LNCAP (cell line): ENCODE measurements around the gene RPTOR.

ENCODE experiments used
- TF ChIP-seq, protein P1 (sequence below): fragments of 450-650 bp; IDR thresholded peaks from 2 replicates; pipeline ENCODE4 v1.5.1; 2017; ENCODE audit warnings: mild to moderate bottlenecking

The RPTOR gene

DNA sequence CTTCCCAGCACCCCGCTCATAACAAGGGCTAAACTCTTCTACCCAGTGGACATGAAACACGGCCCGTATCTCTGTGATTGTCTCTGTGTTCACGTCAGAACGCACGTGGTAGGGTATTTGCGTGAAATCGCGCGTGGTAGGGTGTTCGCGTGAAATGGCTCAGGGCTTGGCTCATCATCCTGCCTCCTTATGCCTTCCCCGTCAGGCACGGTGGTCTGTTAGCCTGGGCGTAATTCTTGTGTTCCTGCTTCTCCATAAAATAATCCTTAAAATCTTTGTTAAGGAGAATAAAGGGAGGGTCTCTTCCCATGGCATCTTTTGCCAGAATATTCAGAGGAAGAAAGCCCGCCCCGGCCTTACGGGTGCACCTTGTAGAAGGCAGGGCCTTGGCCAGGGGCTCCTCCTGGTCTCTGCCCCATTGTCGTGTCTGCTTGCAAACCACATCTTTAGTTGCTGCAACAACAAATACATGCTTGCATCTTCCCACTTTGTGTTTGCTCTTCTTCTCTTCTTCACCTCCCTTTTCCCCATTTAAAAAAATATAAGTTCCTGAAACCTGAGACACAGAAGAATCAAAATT, 330.3 kb downstream of the RPTOR start:
- TF ChIP-seq, protein P1, sequence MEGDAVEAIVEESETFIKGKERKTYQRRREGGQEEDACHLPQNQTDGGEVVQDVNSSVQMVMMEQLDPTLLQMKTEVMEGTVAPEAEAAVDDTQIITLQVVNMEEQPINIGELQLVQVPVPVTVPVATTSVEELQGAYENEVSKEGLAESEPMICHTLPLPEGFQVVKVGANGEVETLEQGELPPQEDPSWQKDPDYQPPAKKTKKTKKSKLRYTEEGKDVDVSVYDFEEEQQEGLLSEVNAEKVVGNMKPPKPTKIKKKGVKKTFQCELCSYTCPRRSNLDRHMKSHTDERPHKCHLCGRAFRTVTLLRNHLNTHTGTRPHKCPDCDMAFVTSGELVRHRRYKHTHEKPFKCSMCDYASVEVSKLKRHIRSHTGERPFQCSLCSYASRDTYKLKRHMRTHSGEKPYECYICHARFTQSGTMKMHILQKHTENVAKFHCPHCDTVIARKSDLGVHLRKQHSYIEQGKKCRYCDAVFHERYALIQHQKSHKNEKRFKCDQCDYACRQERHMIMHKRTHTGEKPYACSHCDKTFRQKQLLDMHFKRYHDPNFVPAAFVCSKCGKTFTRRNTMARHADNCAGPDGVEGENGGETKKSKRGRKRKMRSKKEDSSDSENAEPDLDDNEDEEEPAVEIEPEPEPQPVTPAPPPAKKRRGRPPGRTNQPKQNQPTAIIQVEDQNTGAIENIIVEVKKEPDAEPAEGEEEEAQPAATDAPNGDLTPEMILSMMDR = no peak

DNA sequence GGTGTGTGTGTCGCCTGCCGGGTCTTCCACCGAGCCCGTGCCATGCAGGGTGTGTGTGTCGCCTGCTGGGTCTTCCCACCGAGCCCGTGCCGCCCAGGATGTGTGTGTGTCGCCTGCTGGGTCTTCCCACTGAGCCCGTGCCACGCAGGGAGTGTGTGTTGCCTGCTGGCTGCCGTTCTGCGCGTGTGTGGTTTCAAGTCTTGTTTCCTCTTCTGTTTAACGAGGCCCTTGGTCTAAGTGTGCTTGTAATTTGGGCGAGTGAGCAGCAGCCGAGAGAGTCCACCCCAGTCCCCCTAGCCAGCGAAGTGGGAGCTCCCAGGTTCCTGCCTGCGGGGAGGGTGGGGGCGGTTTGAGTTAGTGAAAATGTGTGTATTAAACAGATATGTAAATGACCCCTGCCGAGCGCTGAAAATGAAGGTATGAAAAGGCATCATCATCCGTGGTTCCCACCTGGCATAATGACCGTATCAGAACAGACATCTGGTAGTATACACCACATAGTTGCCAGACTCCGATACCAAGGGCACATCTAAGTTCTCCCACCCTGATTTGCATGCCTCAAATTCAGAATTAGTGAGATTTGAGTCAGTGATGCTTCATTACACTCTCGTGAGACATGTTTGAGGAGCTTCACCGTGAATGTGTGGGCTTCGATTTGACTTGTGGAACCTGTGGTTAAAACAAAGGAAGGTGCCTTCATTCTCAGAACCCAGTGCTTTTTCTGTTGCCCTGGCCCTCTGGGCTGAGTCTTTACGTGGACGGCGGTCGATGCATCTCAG, 332.5 kb downstream of the RPTOR start:
- TF ChIP-seq, protein P1 = no peak

DNA sequence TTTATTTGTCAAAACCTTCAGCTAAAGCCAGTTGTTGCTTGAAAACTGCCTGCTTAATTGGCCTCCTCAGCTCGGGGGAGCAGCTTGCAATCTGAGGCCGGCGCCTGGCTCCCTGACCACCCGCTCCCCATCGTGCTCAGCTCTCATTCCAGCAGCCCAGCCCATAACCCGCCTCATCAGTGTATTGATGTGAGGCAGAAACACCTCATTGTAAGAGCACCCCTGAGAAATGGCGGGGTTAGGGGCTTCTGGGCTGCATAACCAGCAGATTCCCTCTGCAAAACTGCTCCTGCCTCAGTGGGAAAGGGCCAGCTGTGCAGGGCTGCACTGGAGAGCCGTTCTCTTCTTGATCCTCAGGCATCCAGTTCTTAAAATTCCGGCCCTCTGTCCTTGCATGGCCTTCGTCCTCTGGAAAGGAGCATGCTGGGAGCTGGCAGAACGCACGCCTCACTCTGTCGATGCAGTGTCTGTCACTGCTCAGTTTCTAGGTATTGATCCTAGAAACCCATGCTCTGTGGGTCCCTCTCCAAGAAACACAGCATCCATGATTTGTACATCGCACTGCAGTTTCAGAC, 333.2 kb downstream of the RPTOR start:
- TF ChIP-seq, protein P1 = no peak

DNA sequence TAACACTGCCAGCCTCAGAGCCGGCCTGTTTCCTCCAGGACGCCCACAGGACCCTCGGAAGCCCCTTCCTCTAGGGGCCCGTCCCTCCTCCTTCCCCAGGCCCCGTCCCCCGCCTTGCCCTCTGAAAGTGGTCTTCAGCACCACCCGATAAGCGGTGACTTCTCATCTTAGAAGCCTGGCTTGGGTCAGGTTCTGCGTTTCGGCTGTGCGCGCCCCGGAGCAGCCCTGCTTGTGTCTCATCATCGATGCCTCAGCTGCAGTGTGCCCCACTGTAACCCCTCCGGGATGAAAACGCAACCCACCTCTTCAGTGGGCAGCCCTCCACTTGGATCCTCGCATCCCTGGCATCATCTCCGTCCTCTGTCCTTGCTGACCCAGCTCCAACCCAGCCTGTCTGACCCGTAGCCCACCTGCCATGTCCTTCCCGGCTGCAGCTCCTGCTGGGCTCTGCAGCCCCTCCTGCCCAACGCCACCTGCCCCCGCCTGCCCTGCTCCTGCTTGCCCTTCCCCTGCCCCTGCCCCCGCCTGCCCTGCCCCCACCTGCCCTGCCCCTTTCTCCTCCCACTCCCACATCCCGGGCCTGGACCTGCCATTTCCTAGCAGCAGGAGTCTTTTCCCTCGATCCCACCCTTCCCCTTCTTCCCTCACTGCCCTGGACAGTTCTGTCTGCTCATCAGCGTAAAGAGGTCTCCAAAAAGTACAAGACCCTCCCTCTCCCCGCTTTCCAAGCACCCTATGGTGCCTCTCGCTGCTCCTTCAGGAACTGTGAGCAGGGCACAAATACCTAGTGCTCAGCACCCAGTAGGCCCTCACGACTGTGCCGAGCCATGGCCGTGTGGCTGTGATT, 334.5 kb downstream of the RPTOR start:
- TF ChIP-seq, protein P1 = no peak

DNA sequence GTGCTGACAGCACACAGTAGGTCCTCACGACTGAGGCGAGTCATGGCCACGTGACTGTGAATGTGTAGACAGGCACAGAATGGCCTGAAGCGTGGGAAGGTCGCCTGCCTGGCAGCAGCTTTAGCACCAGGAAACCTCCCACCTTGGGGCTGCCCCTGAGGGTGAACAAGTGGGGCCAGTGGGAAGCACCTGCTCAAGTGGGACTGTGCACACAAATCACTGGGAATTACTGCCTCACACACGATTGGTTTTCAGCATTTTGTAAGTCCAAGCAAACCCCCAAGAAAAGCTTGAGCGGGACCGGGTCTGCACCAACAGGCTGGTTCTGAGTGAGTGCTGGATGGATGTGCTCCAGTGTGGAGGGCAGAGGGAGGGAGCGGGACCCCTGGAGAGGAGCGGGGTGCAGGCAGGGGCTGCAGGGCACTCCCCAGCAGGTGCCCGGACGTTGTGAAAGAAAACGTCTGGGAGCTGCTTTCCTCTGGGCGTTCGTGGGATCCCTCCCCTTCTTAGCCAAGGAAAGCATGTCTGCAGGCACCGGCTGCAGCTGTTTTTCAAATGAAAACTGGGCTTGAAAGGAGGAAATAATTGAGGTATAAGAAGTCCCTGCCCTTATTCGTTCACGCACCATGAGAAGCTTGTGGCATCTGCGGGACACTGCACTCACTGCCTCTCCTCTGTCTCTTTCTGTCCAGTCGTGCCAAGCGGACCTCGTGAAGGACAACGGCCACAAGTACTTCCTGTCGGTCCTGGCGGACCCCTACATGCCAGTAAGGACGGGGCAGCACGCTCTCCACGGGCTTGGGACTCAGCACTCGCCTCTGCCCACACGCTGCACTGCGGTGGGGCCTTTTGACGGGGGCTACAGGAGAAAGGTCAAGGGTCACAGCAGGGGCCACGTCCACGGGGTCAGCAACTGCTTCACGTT, 335.3 kb downstream of the RPTOR start:
- TF ChIP-seq, protein P1 = no peak

DNA sequence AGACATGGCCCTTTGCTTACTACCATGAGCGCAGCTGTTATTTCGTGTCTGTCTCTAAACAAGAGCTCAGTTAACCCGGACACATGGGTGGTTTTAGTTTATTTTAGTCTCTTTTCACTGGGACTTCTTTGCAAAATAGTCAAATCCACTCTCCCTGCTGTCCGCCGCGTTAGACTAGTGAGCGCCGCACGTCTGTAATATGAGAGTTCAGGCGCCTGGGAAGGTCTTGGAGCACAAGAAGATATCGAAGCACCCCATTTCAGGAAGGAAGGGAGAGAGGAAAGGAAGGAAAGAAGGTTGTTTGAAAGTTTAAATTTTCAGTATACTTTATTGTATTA, 336.0 kb downstream of the RPTOR start:
- TF ChIP-seq, protein P1 = no peak
